GM19397 (cell line): ENCODE measurements around the gene ALDOC.
"Not testable (repeated sequence)": the region's sequence is repeated elsewhere in the genome, so short reads cannot be mapped to it uniquely, and the experiment has no call there.

Source experiments
- ATAC-seq: cut with Tn5 transposase; IDR thresholded peaks from one replicate; pipeline ENCODE4 v1.9.1; 2021; ENCODE audit warnings: mild to moderate bottlenecking, moderate library complexity; ENCODE audit not compliant: unreplicated experiment

ALDOC gene

DNA sequence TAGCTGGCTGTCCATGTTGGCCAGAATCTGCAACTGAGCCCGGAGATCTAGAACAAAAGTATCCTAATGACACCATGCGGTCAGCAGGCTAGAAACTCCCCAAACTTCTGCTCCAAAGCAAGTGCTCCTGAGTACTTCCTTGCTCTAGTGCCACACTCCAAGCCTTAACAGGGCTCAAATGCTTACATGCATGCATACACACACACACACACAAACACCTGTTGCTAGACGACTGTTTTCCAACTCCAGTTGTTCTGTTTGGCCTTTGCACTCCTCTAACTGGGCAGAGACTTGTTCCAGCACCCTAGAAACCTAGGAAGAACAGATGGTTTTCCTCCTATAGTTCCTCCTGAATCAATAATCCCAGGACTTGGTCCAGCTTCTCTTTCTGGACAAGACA, 7.7 kb upstream of the ALDOC start:
- ATAC-seq, result no peak

- ATAC-seq, result no peak
Observed at GRCh38 chr17:28582513-28582912, 5.8 kb upstream of the ALDOC start.

DNA sequence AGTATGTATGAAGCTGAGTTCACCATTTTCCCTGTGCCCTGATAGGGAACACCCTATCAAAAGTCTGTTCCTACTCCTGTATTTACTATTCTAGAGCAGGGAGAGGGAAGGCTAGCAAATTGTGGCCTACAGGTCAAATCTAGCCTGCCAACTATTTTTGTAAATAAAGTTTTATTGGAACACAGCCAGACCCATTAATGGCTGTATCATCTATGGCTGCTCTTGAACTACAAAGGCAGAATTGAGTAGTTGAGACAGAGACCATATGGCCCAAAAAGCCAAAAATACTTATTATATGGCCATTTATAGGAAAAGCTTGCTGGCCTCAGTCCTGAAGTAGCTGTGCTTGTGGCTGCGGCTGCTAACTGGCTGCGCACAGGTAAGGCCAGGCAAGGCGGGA, 4.3 kb upstream of the ALDOC start:
- ATAC-seq, result no peak

- no peak for ATAC-seq
Observed at GRCh38 chr17:28579526-28579925, 2.8 kb upstream of the ALDOC start.

DNA sequence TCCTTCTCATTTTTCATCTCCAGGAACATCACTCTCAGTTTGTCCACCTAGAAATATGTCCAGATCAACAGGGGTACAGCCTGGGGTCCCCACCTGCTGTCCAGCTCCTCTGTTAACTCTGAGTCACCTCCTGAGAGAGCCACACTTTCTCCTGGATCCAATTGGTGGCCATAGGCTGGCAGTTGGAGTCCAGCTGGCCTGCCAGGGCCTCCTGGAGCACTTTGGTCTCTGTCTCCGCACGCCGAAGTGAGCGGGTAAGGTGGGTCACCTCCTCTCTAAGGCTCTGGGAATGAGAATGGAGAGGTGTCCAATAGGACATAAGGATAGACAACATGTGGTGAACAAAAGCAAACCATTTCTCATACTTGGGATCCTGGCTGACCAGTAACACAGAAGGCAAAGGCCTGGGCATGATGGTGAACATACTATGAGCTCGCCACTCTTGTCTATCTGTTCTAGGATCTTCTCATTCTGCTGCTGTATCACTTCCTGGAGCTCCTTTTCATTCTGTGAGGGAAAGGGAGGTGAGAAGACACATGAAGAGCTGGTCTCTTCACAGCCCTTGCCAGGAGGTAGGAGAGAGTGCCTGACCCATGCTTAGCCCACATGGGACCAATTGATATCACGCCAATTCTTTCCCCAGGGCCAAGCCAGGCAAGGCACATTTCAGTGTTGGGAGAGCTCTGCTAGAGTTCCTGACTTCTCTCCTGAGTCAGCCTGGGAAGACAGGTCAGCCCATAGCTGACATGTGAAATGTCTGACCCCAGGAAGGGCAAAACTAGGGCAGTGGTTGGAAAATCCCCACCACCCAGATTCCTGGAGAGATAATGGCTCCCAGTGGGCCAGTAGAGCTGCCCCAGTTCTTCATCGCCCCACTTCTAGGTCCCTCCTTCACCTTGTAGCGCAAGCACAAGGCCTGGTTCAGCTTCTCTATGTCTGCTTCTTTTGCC, 1.8 kb upstream of the ALDOC start:
- no peak for ATAC-seq

DNA sequence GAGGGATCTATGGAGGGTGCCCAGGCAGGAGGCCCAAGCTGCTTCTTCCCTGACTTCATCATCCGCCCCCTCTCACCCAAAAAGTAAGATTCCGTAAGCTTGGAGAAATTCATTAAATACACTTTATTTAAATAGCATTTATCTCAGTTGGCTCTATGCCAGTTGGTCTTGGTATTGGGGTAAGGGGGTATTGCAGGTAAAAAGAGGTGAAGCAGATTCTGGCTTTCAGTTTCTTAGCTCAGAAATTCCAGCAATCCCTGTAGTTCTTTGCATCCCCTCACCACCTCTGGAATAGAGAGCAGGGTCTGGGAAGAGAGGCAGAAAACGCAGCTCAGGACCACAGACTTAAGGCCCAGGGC, 750 bp upstream of the ALDOC start:
- ATAC-seq, result no peak

GRCh38 chr17:28576016-28576415, 679 bp downstream of the ALDOC start:
- not testable (repeated sequence) for ATAC-seq

- ATAC-seq, result no peak
Observed at GRCh38 chr17:28575126-28575795, 1.4 kb downstream of the ALDOC start.

DNA sequence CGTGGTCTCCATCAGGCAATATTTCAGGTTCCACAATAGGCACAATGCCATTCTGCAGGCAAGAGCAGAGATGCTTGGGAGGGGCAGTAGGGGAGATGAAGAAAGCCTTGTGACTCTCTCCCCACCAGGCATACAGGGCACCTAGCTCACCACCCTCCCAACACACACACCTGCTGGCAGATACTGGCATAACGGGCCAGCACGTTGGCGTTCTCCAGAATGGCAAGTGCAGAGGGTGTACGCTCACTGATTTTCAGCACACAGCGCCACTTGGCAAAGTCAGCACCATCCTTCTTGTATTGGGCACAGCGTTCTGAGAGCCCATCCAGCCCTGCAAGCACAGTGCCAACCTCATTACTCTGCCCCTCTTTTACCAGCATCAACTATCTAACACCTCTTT, 2.2 kb downstream of the ALDOC start:
- ATAC-seq, result no peak

GRCh38 chr17:28573966-28574480, 2.7 kb downstream of the ALDOC start:
- no peak for ATAC-seq

- ATAC-seq, result no peak
Observed at GRCh38 chr17:28573521-28573920, 3.2 kb downstream of the ALDOC start.

DNA sequence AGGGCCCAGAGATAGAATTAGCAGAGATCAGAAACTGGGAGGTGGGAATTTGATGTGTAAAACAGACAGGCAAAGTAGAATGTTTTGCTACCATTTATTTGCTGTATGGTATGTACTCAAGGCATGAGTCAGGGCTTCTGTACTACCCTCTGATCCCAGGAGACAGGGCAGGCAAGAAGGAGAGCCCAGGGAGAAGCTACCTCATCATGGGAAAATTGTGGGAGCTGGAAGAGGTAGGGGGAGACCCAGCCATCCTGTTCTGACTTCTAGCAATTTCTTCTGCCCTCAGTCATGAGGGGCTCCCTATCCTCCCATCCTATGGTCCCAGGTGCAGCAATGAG, 3.7 kb downstream of the ALDOC start:
- ATAC-seq, result no peak

DNA sequence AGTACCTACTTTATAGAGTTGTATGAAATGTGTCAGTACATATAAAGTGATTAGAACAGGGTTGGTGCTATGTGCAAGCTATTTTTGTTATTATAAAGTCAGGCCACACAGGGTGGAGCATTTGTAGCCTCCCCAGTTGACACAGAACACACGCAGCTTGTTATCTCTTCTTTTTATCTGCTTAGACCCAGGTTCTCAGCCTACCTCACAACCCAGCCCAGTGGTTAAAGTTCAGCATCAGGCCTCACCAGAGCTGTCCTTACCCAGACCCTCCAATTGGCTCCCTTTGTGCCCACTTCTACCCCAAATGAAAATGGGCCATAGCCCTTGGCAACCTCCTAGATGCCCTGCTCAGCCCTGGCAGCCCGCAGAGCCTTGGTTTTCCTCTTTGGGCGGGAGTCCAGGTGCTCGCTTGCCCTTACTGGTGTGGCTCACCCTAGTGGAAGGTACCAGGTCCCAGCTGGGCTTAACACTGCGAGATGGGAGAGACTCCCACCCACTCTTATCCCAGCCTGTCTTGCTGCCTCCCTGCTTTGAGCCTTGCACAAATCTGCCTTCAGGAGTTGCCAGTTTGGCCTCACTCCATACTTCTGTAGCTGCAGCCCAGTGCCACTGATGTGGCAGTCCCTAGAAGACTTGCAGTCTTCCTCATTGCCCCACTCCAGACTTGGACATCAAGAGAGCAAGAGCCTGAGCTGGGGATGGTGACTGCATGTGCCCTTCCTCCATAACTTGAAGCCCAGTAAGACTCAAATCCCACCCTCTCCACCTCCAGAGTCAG, 4.2 kb downstream of the ALDOC start:
- no peak for ATAC-seq

DNA sequence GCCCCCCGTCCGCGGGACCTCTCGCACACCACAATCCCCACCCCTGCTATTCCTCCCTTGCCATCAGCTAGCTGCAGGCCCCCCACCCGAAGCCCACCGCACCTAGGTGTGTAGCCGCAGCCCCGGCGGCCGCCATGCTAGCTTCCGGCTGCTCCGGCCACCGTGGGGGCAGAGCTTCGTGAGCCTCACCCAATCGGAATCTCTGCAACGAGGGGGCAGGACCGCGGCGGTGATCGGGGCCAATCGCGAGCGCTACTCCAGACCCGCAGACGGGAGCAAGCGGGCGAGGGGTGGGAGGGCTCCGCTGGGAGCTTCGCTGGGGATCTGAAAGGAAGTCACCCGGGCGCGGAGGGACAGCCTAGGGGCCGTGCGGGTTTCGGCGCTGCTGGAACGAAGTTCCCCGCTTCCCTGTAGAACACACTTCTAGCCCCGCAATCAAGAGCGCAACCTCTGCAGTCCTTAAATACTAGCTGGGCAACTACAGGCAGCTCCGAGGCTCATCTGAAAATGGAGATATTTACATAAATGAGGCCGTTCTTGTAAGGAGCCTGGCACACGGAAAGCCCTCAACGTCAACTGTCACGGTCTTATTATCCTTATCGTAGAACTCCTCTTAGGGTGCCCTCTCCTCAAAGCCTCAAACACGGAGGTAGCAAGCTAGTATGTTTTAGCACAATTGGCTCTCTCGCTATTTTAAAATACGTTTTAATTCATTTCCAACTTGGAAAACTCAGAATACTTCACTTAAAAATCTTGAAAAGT, 5.2 kb downstream of the ALDOC start, which contains the start of gene PIGS:
Gene PIGS (minus strand): TSS at position 164 of the 762 bp plus-strand sequence. CDS start 28 bp downstream, at position 136.
- peak; percentile 91 for ATAC-seq

DNA sequence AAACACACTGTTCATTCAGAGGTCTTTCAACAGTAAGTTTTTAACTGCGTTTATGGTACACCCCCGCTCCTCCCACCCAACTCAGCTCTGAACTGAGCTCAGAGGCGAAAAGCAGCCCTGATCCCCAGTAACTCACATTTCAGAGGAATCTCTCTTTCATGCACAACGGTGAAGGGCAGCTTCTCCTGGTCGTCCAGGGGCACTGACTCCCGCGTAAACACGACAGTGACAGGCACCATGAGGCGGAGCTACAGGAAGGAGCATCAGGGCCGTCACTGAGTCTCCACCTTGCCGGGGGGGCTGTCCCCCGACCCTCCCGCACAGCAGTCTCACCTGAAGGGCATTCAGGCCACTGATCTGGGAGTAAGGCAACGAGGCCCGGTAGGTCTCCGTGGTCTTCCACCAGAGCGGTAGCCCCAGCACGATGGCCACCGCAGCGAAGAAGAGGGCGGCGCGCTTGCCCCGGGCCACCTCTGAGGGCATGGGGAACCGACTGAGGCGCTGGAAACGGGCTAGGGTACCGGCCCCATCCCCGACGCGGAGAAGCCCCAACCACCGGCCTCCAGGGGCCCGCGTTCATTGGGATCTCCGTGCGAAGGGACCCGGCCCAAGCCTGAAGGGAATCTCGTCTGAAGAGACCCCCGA, 5.9 kb downstream of the ALDOC start:
- ATAC-seq, result peak; percentile 33

GRCh38 chr17:28569446-28569845, 7.2 kb downstream of the ALDOC start:
- no peak for ATAC-seq

DNA sequence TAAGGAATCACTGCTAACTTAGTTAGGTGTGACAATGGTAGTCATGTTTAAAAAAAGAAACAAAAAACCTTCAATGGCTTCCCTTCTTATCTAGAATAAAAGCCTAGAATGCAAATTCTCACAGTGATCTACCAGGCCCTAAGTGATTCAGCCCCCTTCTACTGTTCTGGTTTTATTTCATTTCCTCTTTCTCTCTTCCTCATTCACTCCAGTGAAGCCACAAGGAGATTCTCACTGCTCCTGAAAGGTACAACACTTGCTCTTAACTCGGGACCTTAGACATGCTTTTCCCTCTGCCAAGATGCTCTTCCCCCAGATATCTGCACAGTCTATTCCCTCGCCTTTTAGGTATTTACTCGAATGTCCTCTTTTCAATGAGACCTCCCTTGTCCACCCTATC, 9.1 kb downstream of the ALDOC start:
- no peak for ATAC-seq

DNA sequence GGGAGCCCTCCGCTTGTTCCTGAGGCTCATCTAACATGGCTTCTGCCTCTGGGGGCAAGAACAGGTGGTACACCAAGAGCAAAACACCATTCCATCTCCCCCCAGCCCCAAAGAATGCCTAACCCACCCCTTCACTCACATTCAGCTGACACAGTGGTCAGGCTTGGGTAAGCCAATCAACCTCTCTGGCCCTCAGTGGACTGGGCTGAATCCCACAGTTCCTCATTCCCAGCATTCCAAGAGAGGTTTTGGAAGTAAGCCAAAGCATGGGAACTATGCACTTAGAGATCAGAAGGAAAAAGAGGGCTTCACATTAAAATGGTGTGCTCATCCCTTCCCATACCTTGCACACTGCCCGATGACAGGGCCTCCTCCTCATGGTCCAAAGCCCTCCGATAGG, 13.2 kb downstream of the ALDOC start:
- no peak for ATAC-seq

- ATAC-seq, result no peak
Observed at GRCh38 chr17:28555022-28555421, 21.7 kb downstream of the ALDOC start.

DNA sequence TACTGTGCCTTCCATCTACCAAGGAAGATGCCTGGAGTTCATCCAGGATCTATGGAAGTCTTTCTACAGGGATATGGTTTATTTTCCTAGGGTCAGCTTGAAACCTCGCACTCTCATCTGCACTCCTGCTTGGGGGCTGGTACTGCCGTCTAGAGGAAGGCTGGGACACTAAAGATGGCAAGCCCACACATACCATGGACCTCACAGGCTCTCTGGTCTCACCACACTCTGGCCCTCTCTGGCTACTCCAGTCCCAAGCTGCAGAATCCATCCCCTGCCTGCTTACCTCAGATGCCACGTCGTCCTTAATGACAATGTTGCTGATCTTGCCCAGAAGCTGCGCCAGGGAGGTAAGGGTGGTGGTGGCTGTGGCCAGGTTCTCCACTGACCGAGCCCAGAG, 22.1 kb downstream of the ALDOC start:
- ATAC-seq, result no peak
